Stimulated activated CD4-positive, alpha-beta T cell treated with anti-CD3 and anti-CD28 coated beads, TNF-alpha, amount 100 ng/mL, for 48 hours (primary cell): ENCODE measurements around the gene GALNT8.

Source experiments
- DNase-seq, 3 donors: peaks; one replicate each; pipeline ENCODE4 v3.0.0-alpha.2; 2020; ENCODE audit warnings: low read depth in 3 of 3

GALNT8 gene

DNA sequence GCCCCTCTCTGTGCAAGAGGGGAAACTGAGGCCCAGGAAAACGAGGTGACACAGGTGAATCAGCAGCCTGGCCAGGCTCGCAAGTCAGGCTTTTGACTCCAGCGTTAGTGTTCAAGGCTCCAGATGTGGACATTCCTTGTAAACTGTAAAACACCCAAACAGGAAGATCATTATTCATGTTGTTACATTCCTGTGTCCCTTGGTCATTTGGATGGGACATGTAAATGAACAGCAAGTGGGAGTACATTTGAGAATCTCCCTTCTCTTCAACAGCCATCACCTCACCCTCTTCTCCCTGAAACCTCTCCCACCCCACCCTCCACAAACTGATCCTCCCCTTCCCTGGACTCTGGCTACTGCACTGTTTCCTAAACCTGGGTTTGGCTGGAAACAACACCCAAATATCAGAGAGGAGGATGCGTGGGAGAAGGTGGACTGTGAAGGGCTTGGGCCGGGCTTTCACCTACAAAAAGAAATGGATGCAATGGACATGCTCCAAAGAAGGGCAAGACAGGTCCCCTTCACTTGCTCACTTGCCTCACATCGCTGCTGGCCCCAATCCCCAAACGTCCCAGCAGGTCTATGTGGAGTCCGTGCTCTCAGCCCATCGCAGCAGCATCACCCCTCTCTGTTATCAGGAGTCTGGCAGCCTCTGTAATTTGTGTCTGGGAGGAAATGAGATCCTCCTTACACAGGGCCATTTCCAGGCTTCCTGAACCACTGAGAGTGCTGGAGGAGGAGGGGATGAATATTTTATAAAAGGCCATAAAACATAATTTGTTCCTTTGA, 76.7 kb downstream of the GALNT8 start:
- no peak for DNase-seq

GRCh38 chr12:4800555-4800954, 80.4 kb downstream of the GALNT8 start:
- no peak for DNase-seq

DNA sequence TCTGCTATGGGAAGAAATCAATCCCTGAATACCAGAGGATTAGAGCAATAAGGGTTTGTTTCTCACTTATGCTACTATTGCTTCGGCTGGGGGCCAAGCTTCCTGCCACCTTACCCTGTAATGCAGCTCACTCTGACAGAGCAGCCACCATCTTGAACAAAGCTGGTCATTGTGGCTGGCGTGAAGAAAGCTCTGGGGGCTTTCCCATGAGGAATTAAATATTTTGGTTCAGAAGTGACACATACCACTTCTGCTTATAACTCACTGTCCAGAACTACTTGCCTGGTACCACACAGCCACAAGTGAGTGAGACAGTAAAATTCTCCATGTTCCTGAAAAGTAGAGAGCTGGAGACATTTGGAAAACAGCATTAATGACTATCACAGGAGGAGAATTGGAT, 82.6 kb downstream of the GALNT8 start:
- DNase-seq = no peak

DNA sequence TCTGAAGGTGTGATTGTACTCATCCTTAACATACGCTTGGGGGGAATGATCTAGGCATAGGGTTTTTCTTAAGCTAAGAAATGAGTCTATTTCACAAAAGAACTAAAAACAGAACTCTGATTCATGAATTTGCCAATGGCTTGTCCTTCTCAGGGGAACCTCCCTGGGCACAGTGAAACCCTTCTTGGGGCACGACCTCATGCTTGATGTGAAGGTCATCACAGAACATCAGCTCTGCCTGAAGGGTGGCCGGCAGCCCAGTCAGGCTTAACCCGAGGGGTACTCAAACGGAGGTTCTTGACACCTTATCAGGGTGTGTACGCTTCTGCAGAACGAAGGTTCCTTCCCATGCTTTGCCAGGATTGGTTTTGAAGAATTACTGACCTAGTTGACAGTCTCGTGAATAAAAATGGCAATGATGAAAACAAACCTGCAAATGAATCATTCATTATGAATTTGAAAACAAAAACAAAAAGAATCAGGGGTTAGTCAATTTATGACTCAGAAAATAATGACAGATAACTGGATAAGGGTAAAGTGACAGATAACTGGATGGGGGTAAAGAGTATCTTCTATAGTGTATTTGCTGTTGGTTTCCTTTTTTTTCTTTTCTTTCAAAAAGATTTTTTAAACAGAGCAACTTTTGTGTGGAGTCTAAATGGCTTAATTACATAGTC, 86.4 kb downstream of the GALNT8 start:
- DNase-seq = no peak

- DNase-seq = no peak
Observed at GRCh38 chr12:4807116-4807783, 87.0 kb downstream of the GALNT8 start.

DNA sequence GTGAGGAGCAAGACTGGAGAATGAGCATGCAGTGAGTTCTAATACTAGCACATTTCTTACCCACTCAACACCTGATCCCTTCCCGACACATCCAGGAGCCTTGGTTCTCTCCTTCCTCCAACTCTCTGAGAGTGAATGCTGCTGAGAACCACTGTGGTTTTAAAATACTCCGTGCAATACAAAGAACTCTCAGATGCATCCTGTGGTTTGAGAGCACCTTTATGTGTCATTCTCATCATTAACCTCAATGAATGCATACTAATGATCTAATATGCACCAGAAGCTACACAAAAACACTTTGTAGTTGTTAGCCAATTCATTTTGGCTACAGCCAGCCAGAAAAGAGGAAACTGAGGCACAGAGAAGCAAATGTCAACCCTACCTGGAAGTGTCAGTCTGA, 87.6 kb downstream of the GALNT8 start:
- no peak for DNase-seq

- no peak for DNase-seq
Observed at GRCh38 chr12:4809013-4809448, 88.8 kb downstream of the GALNT8 start.

- DNase-seq = no peak
Observed at GRCh38 chr12:4809449-4810218, 89.4 kb downstream of the GALNT8 start.

GRCh38 chr12:4810219-4810671, 90.0 kb downstream of the GALNT8 start:
- DNase-seq = no peak

DNA sequence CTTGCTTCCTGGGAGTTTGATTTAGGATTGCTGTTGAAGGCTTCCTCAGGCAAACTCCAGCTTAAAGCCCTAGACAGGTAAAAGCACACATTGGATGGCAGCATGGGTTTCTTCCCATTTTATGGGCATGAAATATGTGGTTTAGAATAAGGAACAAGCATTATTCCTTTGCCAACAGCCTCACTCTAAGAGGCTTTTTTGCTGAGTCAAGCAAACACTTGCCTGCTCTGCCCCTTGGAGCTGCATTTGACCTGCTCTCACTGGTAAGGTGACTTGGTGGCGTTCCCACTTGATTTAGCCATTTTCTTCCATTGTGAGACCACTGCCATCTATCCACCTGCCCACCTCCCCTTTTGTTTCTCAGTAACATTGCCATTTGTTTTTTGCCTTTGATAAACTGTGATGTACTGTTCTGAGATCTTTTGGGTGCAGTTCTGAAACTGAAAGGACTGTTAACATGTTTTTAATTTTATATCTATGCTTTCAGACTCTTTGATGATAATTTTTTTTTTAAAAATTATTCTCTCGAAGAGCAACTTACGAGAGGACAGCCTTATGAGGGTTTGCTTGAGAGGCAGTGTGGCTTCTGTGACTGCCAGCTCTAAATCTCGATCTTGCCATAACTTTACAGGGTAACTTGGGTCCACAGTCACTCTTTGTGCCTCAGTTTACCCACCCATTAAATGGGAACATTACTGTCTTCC, 92.6 kb downstream of the GALNT8 start:
- DNase-seq = no peak

- DNase-seq = no peak
Observed at GRCh38 chr12:4813741-4814140, 93.5 kb downstream of the GALNT8 start.

GRCh38 chr12:4814485-4814884, 94.3 kb downstream of the GALNT8 start:
- DNase-seq = no peak

DNA sequence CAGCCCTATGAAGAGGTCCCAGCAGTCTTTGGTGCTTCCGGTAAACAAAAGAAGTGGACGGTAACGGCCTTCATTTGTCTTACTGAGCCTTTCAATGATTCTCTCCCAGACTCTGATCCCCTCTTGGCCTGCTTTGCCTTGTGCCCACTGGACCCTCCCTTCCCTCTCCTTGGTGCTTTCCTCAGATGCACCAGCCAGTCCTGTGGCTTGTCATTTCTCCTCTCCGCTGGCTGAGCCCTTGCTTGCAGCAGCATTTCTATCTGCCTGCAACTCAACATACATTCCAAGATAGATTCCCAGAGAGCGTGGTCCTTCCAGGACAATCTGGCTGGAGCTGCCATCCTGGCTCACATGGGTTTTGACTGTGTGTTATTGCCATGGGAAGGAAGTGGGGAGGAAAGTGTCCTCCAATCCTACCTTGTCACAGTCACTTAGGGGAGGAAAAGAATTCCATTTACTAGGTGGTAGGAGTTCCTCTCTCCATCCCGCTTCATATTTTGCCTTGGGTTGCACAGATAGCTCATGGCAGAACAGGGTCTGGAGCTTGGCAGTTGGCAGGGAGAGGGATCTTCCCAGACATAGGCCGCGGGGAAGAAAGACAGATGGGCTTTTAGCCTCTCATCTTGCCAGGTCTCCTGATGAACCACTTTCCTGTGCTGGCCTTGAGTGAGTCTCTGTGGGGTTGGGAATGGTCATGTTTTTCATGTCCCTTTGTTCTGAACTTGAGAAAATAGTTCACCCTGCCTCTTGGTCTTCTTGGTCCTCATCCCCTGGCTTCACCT, 96.7 kb downstream of the GALNT8 start:
- no peak for DNase-seq

- no peak for DNase-seq
Observed at GRCh38 chr12:4817880-4818279, 97.7 kb downstream of the GALNT8 start.

DNA sequence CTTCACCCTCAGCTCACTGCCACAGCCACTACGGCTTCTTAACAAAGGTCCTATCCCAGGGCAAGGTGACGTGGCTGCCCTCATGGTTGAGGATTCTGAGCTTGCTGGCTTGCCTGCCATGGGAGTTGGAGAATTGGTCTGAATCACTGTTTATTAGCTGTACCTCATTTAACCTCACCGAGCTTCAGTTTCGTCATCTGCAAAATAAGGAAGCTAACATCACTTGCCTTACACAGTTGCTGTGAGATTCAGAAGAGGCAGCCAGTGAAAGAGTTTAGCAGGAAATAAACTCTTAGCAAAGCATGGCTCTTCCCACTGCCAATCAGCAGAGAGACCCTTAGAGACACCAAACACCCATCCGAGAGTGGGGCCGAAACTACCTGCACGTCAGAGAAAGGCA, 99.5 kb downstream of the GALNT8 start:
- no peak for DNase-seq

GRCh38 chr12:4820971-4821370, 100.8 kb downstream of the GALNT8 start:
- no peak for DNase-seq
